Testis (tissue), 2 donors: ENCODE data around the gene HSPH1.

Experiments
- CTCF ChIP-seq, 3 experiments: fragments of 450-650 bp in 2 of 3; fragments of 200-600 bp in 1 of 3; sonication (generic) in 1 of 3; IDR thresholded peaks; one replicate each; pipeline ENCODE4 v1.5.1; 2016 to 2019; ENCODE audit warnings: antibody characterized with exemption in 3 of 3, mild to moderate bottlenecking in 2 of 3, moderate library complexity in 1 of 3
- POLR2A ChIP-seq: fragments of 450-650 bp; IDR thresholded peaks from one replicate; pipeline ENCODE4 v1.6.1; 2017; ENCODE audit warnings: antibody characterized with exemption, mild to moderate bottlenecking, moderate library complexity

- TF ChIP-seq CTCF (IDR thresholded peaks at IDR 0.05) (no peak), POLR2A (no peak)
Observed at GRCh38 chr13:31090096-31090495, 71.6 kb downstream of the HSPH1 start.
